GM12892 (cell line): Measurements from ENCODE around the gene DUOXA2.

ENCODE experiments used
- POLR2A ChIP-seq: IDR thresholded peaks from 2 replicates; pipeline ENCODE4 v1.6.1; 2011; ENCODE audit warnings: low read depth, low read length, control low read depth
- POLR2AphosphoS5 ChIP-seq: IDR thresholded peaks from 2 replicates; pipeline ENCODE4 v1.6.1; 2011; ENCODE audit warnings: low read depth, low read length, control low read depth
- TAF1 ChIP-seq: IDR thresholded peaks from 2 replicates; pipeline ENCODE4 v1.6.1; 2011; ENCODE audit warnings: low read depth, mild to moderate bottlenecking, control low read depth, low read length, borderline replicate concordance

GRCh38 chr15:45133561-45133920 lies 19.4 kb downstream of the DUOXA2 start:
- no peak for TF ChIP-seq POLR2A
- no peak for TF ChIP-seq TAF1
- TF ChIP-seq POLR2AphosphoS5 = no peak
